DND-41 (cell line): ENCODE measurements around the gene HTT-AS.

Experiments used
- ATAC-seq: fragments of 200-7000 bp; cut with Tn5 transposase; 3 replicates; pipeline ENCODE4 v1.9.1; 2021; ENCODE audit warnings: low read depth; ENCODE audit not compliant: insufficient read depth
- DNase-seq: peaks from one replicate; pipeline ENCODE4 v3.0.0-alpha.2; 2020
- H2AFZ ChIP-seq: 2 replicates; pipeline ENCODE4 v1.6.0; 2012; ENCODE audit warnings: low read depth, low read length
- H3K27ac ChIP-seq: 2 replicates; pipeline ENCODE4 v1.5.1; 2012; ENCODE audit warnings: low read length, inconsistent platforms
- H3K27me3 ChIP-seq: fragments of 200-600 bp; sonication (generic); 2 replicates; pipeline ENCODE4 v1.6.0; 2012; ENCODE audit warnings: low read length, mild to moderate bottlenecking, inconsistent platforms; ENCODE audit not compliant: insufficient read depth, poor library complexity
- H3K36me3 ChIP-seq: 2 replicates; pipeline ENCODE4 v1.5.1; 2012; ENCODE audit warnings: low read length, inconsistent platforms; ENCODE audit not compliant: insufficient read depth
- H3K4me1 ChIP-seq: 2 replicates; pipeline ENCODE4 v1.5.1; 2012; ENCODE audit warnings: mild to moderate bottlenecking, low read length; ENCODE audit not compliant: insufficient read depth
- H3K4me2 ChIP-seq: 2 replicates; pipeline ENCODE4 v1.6.0; 2012; ENCODE audit warnings: mild to moderate bottlenecking, moderate library complexity, low read length, inconsistent platforms; ENCODE audit not compliant: insufficient read depth
- H3K4me3 ChIP-seq, 2 experiments: fragments of 200-600 bp in 1 of 2; shearing (Covaris generic) in 1 of 2; 2 replicates each; pipeline ENCODE4 v1.5.1; 2012 to 2016; ENCODE audit warnings: inconsistent platforms in 2 of 2, low read length in 2 of 2, mild to moderate bottlenecking in 2 of 2, low read depth in 1 of 2, moderate library complexity in 1 of 2
- H3K79me2 ChIP-seq: 2 replicates; pipeline ENCODE4 v1.6.0; 2012; ENCODE audit warnings: low read length, inconsistent platforms; ENCODE audit not compliant: insufficient read depth
- H3K9ac ChIP-seq: 2 replicates; pipeline ENCODE4 v1.6.0; 2012; ENCODE audit warnings: low read depth, mild to moderate bottlenecking, inconsistent platforms, low read length, moderate library complexity
- H3K9me3 ChIP-seq: 2 replicates; pipeline ENCODE4 v1.5.1; 2012; ENCODE audit warnings: low read length, moderate library complexity, mild to moderate bottlenecking, inconsistent platforms; ENCODE audit not compliant: insufficient read depth, severe bottlenecking
- H4K20me1 ChIP-seq: 2 replicates; pipeline ENCODE4 v1.6.0; 2012; ENCODE audit warnings: low read length; ENCODE audit not compliant: insufficient read depth
- EZH2 ChIP-seq: IDR thresholded peaks from 3 replicates; pipeline ENCODE4 v1.6.1; 2012; ENCODE audit warnings: borderline replicate concordance, low read depth, mild to moderate bottlenecking, moderate library complexity, low read length, inconsistent platforms; ENCODE audit not compliant: severe bottlenecking
- TF ChIP-seq, protein P1 (sequence below): IDR thresholded peaks from 2 replicates; pipeline ENCODE4 v1.5.1; 2012; ENCODE audit warnings: borderline replicate concordance, low read length, moderate library complexity, mild to moderate bottlenecking; ENCODE audit not compliant: poor library complexity, severe bottlenecking; ENCODE audit errors: extremely low read depth

Gene HTT-AS

DNA sequence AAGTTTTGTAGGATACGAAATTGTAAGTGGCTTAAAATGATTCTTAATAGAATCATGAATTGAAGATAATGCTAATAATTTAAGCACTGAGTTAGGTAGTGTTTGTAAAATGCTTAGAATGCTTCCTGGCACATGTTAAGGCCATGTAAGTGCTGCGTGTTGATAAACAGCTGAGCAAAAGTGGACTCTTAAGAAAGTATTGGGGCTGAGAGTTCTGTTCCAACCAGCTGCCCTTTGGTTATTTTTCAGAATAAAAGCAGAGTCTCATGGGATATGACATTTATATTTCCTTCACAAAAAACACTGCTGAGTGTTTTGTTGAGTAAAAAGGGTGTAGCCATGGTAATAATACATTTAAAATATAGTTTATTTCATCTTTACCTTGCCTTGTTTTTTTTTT lies 42.6 kb upstream of the HTT-AS start:
- H3K36me3 ChIP-seq: peaks cover 84% of the 10 kb centered on the region

DNA sequence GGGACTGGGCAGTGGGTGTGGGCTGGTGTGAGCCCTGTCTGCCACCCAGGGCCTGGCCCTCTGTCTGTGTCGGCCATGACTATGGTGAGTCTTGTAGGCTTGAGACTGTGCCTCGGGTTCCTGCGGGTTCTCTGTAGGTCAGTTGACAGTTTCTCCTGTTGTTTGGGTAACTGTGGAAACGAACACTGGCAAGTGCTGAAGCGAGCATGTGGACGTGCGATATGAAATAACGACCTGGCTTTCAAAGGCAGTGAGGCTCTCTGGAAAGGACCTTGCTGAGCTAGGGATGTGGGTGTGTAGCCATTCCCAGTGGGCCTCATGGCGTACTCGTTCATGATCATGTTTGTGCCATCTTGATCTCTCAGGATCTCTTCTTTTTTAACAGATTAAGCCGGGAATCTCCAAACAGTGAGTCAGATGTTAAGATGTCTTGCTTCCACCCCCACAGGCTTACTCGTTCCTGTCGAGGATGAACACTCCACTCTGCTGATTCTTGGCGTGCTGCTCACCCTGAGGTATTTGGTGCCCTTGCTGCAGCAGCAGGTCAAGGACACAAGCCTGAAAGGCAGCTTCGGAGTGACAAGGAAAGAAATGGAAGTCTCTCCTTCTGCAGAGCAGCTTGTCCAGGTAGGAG lies 41.4 kb upstream of the HTT-AS start:
- Histone ChIP-seq H4K20me1 (peaks cover 10% of the 10 kb centered on the region), H3K9ac (no peak overlapping the region), H3K27me3 (no peaks in the 10 kb centered on the region), H3K27ac (no peak overlapping the region), H2AFZ (no peak overlapping the region), H3K4me3 (no peak overlapping the region), H3K4me2 (no peak overlapping the region), H3K4me1 (no peaks in the 10 kb centered on the region), H3K9me3 (no peaks in the 10 kb centered on the region), H3K79me2 (no peaks in the 10 kb centered on the region; the same call in 1 of the 2 replicates), H3K36me3 (peaks cover 84% of the 10 kb centered on the region)
- ATAC-seq (no peak), DNase-seq (no peak)
- TF ChIP-seq, protein P1, sequence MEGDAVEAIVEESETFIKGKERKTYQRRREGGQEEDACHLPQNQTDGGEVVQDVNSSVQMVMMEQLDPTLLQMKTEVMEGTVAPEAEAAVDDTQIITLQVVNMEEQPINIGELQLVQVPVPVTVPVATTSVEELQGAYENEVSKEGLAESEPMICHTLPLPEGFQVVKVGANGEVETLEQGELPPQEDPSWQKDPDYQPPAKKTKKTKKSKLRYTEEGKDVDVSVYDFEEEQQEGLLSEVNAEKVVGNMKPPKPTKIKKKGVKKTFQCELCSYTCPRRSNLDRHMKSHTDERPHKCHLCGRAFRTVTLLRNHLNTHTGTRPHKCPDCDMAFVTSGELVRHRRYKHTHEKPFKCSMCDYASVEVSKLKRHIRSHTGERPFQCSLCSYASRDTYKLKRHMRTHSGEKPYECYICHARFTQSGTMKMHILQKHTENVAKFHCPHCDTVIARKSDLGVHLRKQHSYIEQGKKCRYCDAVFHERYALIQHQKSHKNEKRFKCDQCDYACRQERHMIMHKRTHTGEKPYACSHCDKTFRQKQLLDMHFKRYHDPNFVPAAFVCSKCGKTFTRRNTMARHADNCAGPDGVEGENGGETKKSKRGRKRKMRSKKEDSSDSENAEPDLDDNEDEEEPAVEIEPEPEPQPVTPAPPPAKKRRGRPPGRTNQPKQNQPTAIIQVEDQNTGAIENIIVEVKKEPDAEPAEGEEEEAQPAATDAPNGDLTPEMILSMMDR: no peak
- TF ChIP-seq EZH2: no peak

More for the DNA sequence above, 42.6 kb upstream of the HTT-AS start:
- Histone ChIP-seq H3K27ac (no peak overlapping the region), H4K20me1 (peaks cover 5% of the 10 kb centered on the region), H3K79me2 (no peaks in the 10 kb centered on the region; the same call in 1 of the 2 replicates), H3K27me3 (no peaks in the 10 kb centered on the region), H3K9ac (no peak overlapping the region), H2AFZ (no peak overlapping the region), H3K9me3 (no peaks in the 10 kb centered on the region), H3K4me1 (no peaks in the 10 kb centered on the region), H3K4me3 (no peak overlapping the region), H3K4me2 (no peak overlapping the region)
- ATAC-seq (no peak), DNase-seq (no peak)
- TF ChIP-seq, protein P1: no peak
- TF ChIP-seq EZH2: no peak

DNA sequence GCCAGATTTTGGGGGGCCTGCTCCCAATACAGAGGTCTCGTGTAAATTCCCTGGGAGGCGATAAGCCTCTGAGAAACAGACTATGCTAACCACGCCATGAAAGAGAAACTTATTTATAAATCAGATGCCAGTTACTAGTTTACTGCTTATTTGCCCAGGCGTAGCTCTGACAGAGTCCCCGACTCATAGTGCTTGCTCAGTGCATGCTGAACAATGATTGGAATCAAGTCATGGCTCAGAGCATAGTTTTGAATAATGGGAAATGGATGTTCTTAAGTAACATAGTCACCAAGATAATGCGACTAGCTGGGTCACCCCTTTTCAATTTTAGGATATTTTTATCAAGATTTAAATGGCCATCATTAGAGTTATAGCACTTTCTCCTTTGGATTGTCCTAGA lies 40.0 kb upstream of the HTT-AS start:
- Histone ChIP-seq H3K27ac (no peak overlapping the region), H3K4me3 (no peak overlapping the region), H3K36me3 (peaks cover 87% of the 10 kb centered on the region), H3K9me3 (no peaks in the 10 kb centered on the region), H4K20me1 (peaks cover 12% of the 10 kb centered on the region), H3K9ac (no peak overlapping the region), H3K4me1 (no peaks in the 10 kb centered on the region), H3K27me3 (no peaks in the 10 kb centered on the region), H3K4me2 (no peak overlapping the region), H3K79me2 (no peaks in the 10 kb centered on the region; the same call in 1 of the 2 replicates), H2AFZ (no peak overlapping the region)
- ATAC-seq (no peak), DNase-seq (no peak)
- TF ChIP-seq, protein P1: no peak
- no peak for TF ChIP-seq EZH2
